ENCODE data around the gene XYLT1. TPM values are rescaled to one million over a fixed set of nuclear protein-coding genes. Genes with fewer than 3 reads are reported as not detected.

The XYLT1 gene
- total RNA-seq, result 27.3 TPM

- Histone ChIP-seq H3K4me1 (peaks cover 47% of the 10 kb centered on the region), H3K4me3 (peak within 1 kb of the TSS; percentile 78 to 91), H3K9me3 (no peaks in the 10 kb centered on the region), H3K27ac (peak within 1 kb of the TSS; percentile 95), H3K36me3 (no peaks in the 10 kb centered on the region), H3K27me3 (no peaks in the 10 kb centered on the region)
- intact Hi-C loops (cut with DNase I), result loop anchor here (5.0 kb wide), 1 partner anchor 74 kb away; no protein-coding TSS in a partner anchor
- DNase-seq (ENCODE audit: extremely low spot score in 2 of 2), result peak in 1 of 2 donors; percentile 99
- TF ChIP-seq POLR2A (IDR thresholded peaks at IDR 0.05), result no peak
- peak; percentile 37 to 84 for TF ChIP-seq POLR2AphosphoS5 (IDR thresholded peaks at IDR 0.05; ENCODE audit: insufficient read depth in 1 of 2, low read depth in 1 of 2)
Observed at GRCh38 chr16:17470908-17471718, at the start of gene XYLT1. Gene XYLT1 (minus strand): TSS chr16:17470960. CDS start chr16:17470796, 164 bp downstream.

- Histone ChIP-seq H3K9me3 (no peaks in the 10 kb centered on the region), H3K4me3 (no peak overlapping the region), H3K27me3 (no peaks in the 10 kb centered on the region), H3K4me1 (no peaks in the 10 kb centered on the region), H3K27ac (peak overlapping the region; percentile 46), H3K36me3 (no peaks in the 10 kb centered on the region)
- no peak for DNase-seq (ENCODE audit: extremely low spot score in 2 of 2)
- intact Hi-C loops (cut with DNase I), result no loop called here
- TF ChIP-seq POLR2A (IDR thresholded peaks at IDR 0.05) (no peak), CTCF (IDR thresholded peaks at IDR 0.05) (no peak), POLR2AphosphoS5 (IDR thresholded peaks at IDR 0.05; ENCODE audit: insufficient read depth in 1 of 2, low read depth in 1 of 2) (no peak)
Observed at GRCh38 chr16:17520111-17520510, 49.4 kb upstream of the XYLT1 start.

GRCh38 chr16:17519101-17519955, 48.6 kb upstream of the XYLT1 start:
- Histone ChIP-seq H3K36me3 (no peaks in the 10 kb centered on the region), H3K27ac (peak overlapping the region; percentile 46), H3K4me1 (no peaks in the 10 kb centered on the region), H3K9me3 (no peaks in the 10 kb centered on the region), H3K4me3 (no peak overlapping the region), H3K27me3 (no peaks in the 10 kb centered on the region)
- intact Hi-C loops (cut with DNase I), result no loop called here
- TF ChIP-seq POLR2AphosphoS5 (IDR thresholded peaks at IDR 0.05; ENCODE audit: insufficient read depth in 1 of 2, low read depth in 1 of 2), result no peak
- TF ChIP-seq CTCF (IDR thresholded peaks at IDR 0.05), result no peak
- no peak for TF ChIP-seq POLR2A (IDR thresholded peaks at IDR 0.05)
- no peak for DNase-seq (ENCODE audit: extremely low spot score in 2 of 2)

- H3K27ac ChIP-seq, result no peak overlapping the region
- H3K9me3 ChIP-seq, result no peaks in the 10 kb centered on the region
- no peak for DNase-seq (ENCODE audit: extremely low spot score in 2 of 2)
- H3K4me1 ChIP-seq, result no peaks in the 10 kb centered on the region
- no peaks in the 10 kb centered on the region for H3K27me3 ChIP-seq
- H3K4me3 ChIP-seq, result no peak overlapping the region
- intact Hi-C loops (cut with DNase I), result no loop called here
- no peak for TF ChIP-seq CTCF (IDR thresholded peaks at IDR 0.05)
- H3K36me3 ChIP-seq, result no peaks in the 10 kb centered on the region
Observed at GRCh38 chr16:17518441-17518840, 47.7 kb upstream of the XYLT1 start.

GRCh38 chr16:17515421-17516210, 44.9 kb upstream of the XYLT1 start:
- intact Hi-C loops (cut with DNase I), result no loop called here
- Histone ChIP-seq H3K4me1 (peaks cover 4% of the 10 kb centered on the region), H3K4me3 (no peak overlapping the region), H3K27me3 (no peaks in the 10 kb centered on the region), H3K27ac (no peak overlapping the region), H3K36me3 (no peaks in the 10 kb centered on the region), H3K9me3 (no peaks in the 10 kb centered on the region)
- TF ChIP-seq POLR2AphosphoS5 (IDR thresholded peaks at IDR 0.05; ENCODE audit: insufficient read depth in 1 of 2, low read depth in 1 of 2) (no peak), POLR2A (IDR thresholded peaks at IDR 0.05) (no peak), CTCF (IDR thresholded peaks at IDR 0.05) (no peak)
- DNase-seq (ENCODE audit: extremely low spot score in 2 of 2), result no peak

Measured in vagina (tissue), 2 donors.